ENCODE data around the gene GRID1.

GRID1 gene

GRCh38 chr10:86128360-86128759 is 238.2 kb downstream of the GRID1 start:
- no peak for DNase-seq (ENCODE audit: low read depth)
- H3K4me3 ChIP-seq (ENCODE audit: control insufficient read depth, low read depth, low read length), result no peak overlapping the region
- no peak for TF ChIP-seq CTCF (conservative IDR thresholded peaks at IDR 0.05; ENCODE audit: control insufficient read depth, insufficient read depth, low read depth, low read length)

GRCh38 chr10:86127274-86127819 is 239.2 kb downstream of the GRID1 start:
- no peak for TF ChIP-seq CTCF (conservative IDR thresholded peaks at IDR 0.05; ENCODE audit: control insufficient read depth, insufficient read depth, low read depth, low read length)
- no peak overlapping the region for H3K4me3 ChIP-seq (ENCODE audit: control insufficient read depth, low read depth, low read length)
- DNase-seq (ENCODE audit: low read depth), result no peak

GRCh38 chr10:86124734-86125133 is 241.9 kb downstream of the GRID1 start:
- H3K4me3 ChIP-seq (ENCODE audit: control insufficient read depth, low read depth, low read length), result no peak overlapping the region
- no peak for DNase-seq (ENCODE audit: low read depth)
- TF ChIP-seq CTCF (conservative IDR thresholded peaks at IDR 0.05; ENCODE audit: control insufficient read depth, insufficient read depth, low read depth, low read length), result no peak

GRCh38 chr10:86123715-86124114 is 242.9 kb downstream of the GRID1 start:
- no peak overlapping the region for H3K4me3 ChIP-seq (ENCODE audit: control insufficient read depth, low read depth, low read length)
- no peak for TF ChIP-seq CTCF (conservative IDR thresholded peaks at IDR 0.05; ENCODE audit: control insufficient read depth, insufficient read depth, low read depth, low read length)
- DNase-seq (ENCODE audit: low read depth), result no peak

GRCh38 chr10:86123304-86123703 is 243.3 kb downstream of the GRID1 start:
- TF ChIP-seq CTCF (conservative IDR thresholded peaks at IDR 0.05; ENCODE audit: control insufficient read depth, insufficient read depth, low read depth, low read length), result no peak
- no peak for DNase-seq (ENCODE audit: low read depth)
- H3K4me3 ChIP-seq (ENCODE audit: control insufficient read depth, low read depth, low read length), result no peak overlapping the region

- no peak for DNase-seq (ENCODE audit: low read depth)
- no peak overlapping the region for H3K4me3 ChIP-seq (ENCODE audit: control insufficient read depth, low read depth, low read length)
- TF ChIP-seq CTCF (conservative IDR thresholded peaks at IDR 0.05; ENCODE audit: control insufficient read depth, insufficient read depth, low read depth, low read length), result no peak
These were observed 243.9 kb downstream of the GRID1 start for GRCh38 chr10:86122646-86123045.

- DNase-seq (ENCODE audit: low read depth), result no peak
- TF ChIP-seq CTCF (conservative IDR thresholded peaks at IDR 0.05; ENCODE audit: control insufficient read depth, insufficient read depth, low read depth, low read length), result no peak
- H3K4me3 ChIP-seq (ENCODE audit: control insufficient read depth, low read depth, low read length), result no peak overlapping the region
These were observed 245.4 kb downstream of the GRID1 start for GRCh38 chr10:86121200-86121599.

All from fibroblast of mammary gland (primary cell).